ENCODE results near the gene RAB19.

RAB19 gene

DNA sequence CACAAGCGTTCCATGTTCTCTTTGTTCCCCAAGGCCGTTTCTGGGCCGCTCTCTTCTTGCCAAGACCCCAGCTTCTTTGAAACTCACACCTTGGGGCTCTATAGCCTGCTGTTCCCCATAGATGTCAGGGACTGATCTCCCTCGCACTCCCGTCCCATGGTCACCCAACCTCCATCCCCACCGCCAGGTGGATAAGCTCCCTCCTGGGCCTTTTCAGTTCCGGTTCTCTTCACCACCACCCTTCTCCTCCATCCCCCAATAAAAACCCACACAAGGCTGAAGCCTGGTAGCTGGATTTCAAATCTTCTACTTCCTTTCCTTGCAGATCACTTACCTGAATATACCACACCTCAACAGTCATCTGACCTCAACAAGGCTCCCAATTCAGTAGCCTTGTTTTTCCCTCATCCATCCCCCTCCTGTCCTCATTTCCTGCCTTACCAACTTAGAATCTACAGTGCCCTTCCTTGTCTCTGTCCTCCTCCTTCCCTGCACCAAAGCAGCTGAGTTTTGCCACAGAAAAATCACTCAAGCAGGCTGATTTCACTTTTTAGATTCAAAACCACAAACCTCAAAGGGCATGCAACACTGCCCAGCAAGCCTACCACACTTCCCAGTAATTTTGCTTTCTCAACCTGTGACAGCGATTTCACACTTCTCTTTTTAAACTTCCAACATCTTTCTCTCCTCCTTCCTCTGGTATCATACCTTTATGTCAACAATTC, 13.2 kb upstream of the RAB19 start:
- no peak for TF ChIP-seq ZFX (IDR thresholded peaks at IDR 0.05)
- TF ChIP-seq CTCF (conservative IDR thresholded peaks at IDR 0.05), result no peak
- no peak overlapping the region for H3K27ac ChIP-seq

- TF ChIP-seq CTCF (conservative IDR thresholded peaks at IDR 0.05) (no peak), ZFX (IDR thresholded peaks at IDR 0.05) (no peak)
- no peak overlapping the region for H3K27ac ChIP-seq
Measured at GRCh38 chr7:140391634-140392033, 12.2 kb upstream of the RAB19 start.

DNA sequence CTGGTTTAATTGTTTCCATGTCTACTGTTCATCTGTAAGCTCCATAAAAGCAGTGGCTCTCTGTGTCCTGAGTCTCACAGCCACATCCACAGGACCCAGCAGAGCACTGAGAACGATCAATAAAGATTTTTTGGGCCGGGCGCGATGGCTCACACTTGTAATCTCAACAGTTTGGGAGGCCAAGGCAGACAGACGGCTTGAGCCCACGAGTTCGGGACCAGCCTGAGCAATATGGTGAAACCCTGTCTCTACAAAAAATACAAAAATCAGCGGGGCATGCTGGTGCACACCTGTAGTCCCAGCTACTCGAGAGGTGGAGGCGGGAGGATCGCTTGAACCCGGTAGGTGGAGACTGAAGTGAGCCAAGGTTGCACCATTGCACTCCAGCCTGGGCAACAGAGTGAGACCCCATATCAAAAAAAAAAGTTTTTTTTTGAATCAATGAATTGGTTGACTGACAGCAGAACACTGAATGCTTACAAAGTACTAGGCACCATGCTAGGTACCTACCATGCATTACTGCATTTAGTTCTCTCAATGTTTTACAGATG, 10.0 kb upstream of the RAB19 start:
- H3K27ac ChIP-seq, result no peak overlapping the region
- TF ChIP-seq CTCF (conservative IDR thresholded peaks at IDR 0.05) (no peak), ZFX (IDR thresholded peaks at IDR 0.05) (no peak)

- peak; percentile 66; the same call in 1 of the 2 replicates for TF ChIP-seq ZFX (IDR thresholded peaks at IDR 0.05)
- no peak for TF ChIP-seq CTCF (conservative IDR thresholded peaks at IDR 0.05)
- H3K27ac ChIP-seq, result peak within 1 kb of the TSS; percentile 93
Measured at GRCh38 chr7:140397784-140398750, 5.8 kb upstream of the RAB19 start, which contains the start of gene SLC37A3. SLC37A3 (minus strand) TSS chr7:140398530; CDS start chr7:140382526, 16,004 bp downstream.

GRCh38 chr7:140398821-140399220, 5.0 kb upstream of the RAB19 start:
- TF ChIP-seq CTCF (conservative IDR thresholded peaks at IDR 0.05) (no peak), ZFX (IDR thresholded peaks at IDR 0.05) (no peak)
- H3K27ac ChIP-seq, result no peak overlapping the region

DNA sequence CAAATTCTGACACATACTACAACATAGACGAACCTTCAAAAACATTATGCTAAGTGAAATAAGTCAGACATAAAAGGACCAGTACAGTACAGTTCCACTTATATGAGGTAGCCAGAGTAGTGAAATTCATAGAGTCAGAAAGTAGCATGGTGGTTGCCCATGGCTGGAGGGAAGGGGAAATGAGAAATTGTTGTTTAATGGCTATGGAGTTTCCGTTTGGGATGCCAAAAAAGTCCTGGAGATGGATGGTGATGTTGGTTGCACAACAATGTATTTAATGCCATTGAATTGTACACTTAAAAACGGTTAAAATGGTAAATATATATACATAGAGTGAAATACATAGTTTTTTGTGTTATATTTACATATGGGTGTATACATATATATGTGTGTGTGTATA, 3.5 kb upstream of the RAB19 start:
- TF ChIP-seq CTCF (conservative IDR thresholded peaks at IDR 0.05), result no peak
- TF ChIP-seq ZFX (IDR thresholded peaks at IDR 0.05), result no peak
- H3K27ac ChIP-seq, result no peak overlapping the region

All from C4-2B (cell line).